NCI-H1105 treated with DMSO at 0.1 percent for 48 hours (cell line): Measurements from ENCODE around the gene PLA2R1.
A peak's percentile ranks its signal among the peaks of the same experiment; 100 is the strongest.

Source experiments
- DNase-seq: peaks from one replicate; lab custom pipeline; 2025; lab: John Stamatoyannopoulos, UW

Gene PLA2R1

GRCh38 chr2:159933727-159934049 lies 128.7 kb downstream of the PLA2R1 start:
- DNase-seq, result no peak

GRCh38 chr2:159933040-159933726 lies 129.2 kb downstream of the PLA2R1 start:
- DNase-seq, result no peak

- DNase-seq, result no peak
Observed at GRCh38 chr2:159926695-159927094, 135.7 kb downstream of the PLA2R1 start.

GRCh38 chr2:159925975-159926374 lies 136.4 kb downstream of the PLA2R1 start:
- DNase-seq, result no peak

- DNase-seq, result no peak
Observed at GRCh38 chr2:159922563-159922962, 139.9 kb downstream of the PLA2R1 start.

GRCh38 chr2:159921752-159922404 lies 140.5 kb downstream of the PLA2R1 start:
- DNase-seq, result no peak

- peak; percentile 59 for DNase-seq
Observed at GRCh38 chr2:159916511-159916910, 145.9 kb downstream of the PLA2R1 start.

GRCh38 chr2:159913900-159914299 lies 148.5 kb downstream of the PLA2R1 start:
- no peak for DNase-seq

GRCh38 chr2:159912580-159912979 lies 149.8 kb downstream of the PLA2R1 start:
- no peak for DNase-seq

GRCh38 chr2:159910951-159911350 lies 151.5 kb downstream of the PLA2R1 start:
- DNase-seq, result peak; percentile 19

GRCh38 chr2:159908623-159909022 lies 153.8 kb downstream of the PLA2R1 start:
- no peak for DNase-seq

- DNase-seq, result no peak
Observed at GRCh38 chr2:159907909-159908308, 154.5 kb downstream of the PLA2R1 start.

- DNase-seq, result no peak
Observed at GRCh38 chr2:159905926-159906714, 156.3 kb downstream of the PLA2R1 start.

GRCh38 chr2:159904959-159905305 lies 157.5 kb downstream of the PLA2R1 start:
- DNase-seq, result no peak

GRCh38 chr2:159904127-159904958 lies 158.1 kb downstream of the PLA2R1 start, which contains the start of gene LY75:
Gene LY75, minus strand, starts transcription at chr2:159904756.
- DNase-seq, result no peak

GRCh38 chr2:159903443-159904126 lies 158.8 kb downstream of the PLA2R1 start:
- DNase-seq, result no peak

- DNase-seq, result peak; percentile 70
Observed at GRCh38 chr2:159902722-159903121, 159.7 kb downstream of the PLA2R1 start.

- no peak for DNase-seq
Observed at GRCh38 chr2:159900343-159900742, 162.1 kb downstream of the PLA2R1 start.

GRCh38 chr2:159898441-159898840 lies 164.0 kb downstream of the PLA2R1 start:
- no peak for DNase-seq

- DNase-seq, result no peak
Observed at GRCh38 chr2:159897720-159898119, 164.7 kb downstream of the PLA2R1 start.

GRCh38 chr2:159897081-159897480 lies 165.3 kb downstream of the PLA2R1 start:
- no peak for DNase-seq
